GM12874 (cell line): Measurements from ENCODE around the gene LUC7L3.

ENCODE experiments used
- CTCF ChIP-seq: IDR thresholded peaks from 2 replicates; pipeline ENCODE4 v1.5.1; 2011; ENCODE audit warnings: low read depth, mild to moderate bottlenecking, control low read depth, low read length, moderate library complexity; ENCODE audit not compliant: insufficient read depth

LUC7L3 gene

GRCh38 chr17:50768346-50768761 lies 49.0 kb downstream of the LUC7L3 start:
- no peak for TF ChIP-seq CTCF

- TF ChIP-seq CTCF: no peak
These were observed 50.5 kb downstream of the LUC7L3 start for GRCh38 chr17:50769884-50770283.

- no peak for TF ChIP-seq CTCF
These were observed 50.9 kb downstream of the LUC7L3 start for GRCh38 chr17:50770346-50770745.

GRCh38 chr17:50771991-50772785 lies 52.8 kb downstream of the LUC7L3 start:
- no peak for TF ChIP-seq CTCF

- no peak for TF ChIP-seq CTCF
These were observed 54.9 kb downstream of the LUC7L3 start for GRCh38 chr17:50774225-50774803.

GRCh38 chr17:50775926-50776325 lies 56.5 kb downstream of the LUC7L3 start:
- no peak for TF ChIP-seq CTCF

- no peak for TF ChIP-seq CTCF
These were observed 59.1 kb downstream of the LUC7L3 start for GRCh38 chr17:50778471-50778870.
